ENCODE data around the gene LSM3. TPM values are rescaled to one million over a fixed set of nuclear protein-coding genes. Genes with fewer than 3 reads are reported as not detected.

Gene LSM3
- total RNA-seq, 2 experiments from 2014 or later = 26.3 to 27.2 TPM

DNA sequence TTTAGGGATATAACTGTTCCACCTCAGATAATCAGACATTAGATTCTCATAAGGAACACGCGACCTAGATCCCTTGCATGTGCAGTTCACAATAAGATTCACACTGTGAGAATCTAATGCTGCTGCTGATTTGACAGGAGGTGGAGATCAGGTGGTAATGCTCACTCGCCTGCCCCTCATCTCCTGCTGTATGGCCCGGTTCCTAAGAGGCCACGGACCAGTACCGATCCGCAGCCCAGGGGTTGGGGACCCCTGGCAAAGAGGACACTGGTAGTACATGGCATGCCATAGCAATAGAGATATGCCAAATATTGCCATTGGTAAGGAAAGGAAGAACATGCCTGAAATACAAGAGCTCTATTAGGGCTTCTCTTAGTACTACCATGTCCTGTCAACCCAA lies 59.7 kb downstream of the LSM3 start:
- DNase-seq = no peak
- Mint-ChIP-seq H3K4me1 (peaks cover 4% of the 10 kb centered on the region), H3K9me3 (peaks cover 3% of the 10 kb centered on the region), H3K4me3 (no peak overlapping the region), H3K27ac (no peak overlapping the region), H3K36me3 (peaks cover 4% of the 10 kb centered on the region), H3K27me3 (peaks cover 13% of the 10 kb centered on the region)

DNA sequence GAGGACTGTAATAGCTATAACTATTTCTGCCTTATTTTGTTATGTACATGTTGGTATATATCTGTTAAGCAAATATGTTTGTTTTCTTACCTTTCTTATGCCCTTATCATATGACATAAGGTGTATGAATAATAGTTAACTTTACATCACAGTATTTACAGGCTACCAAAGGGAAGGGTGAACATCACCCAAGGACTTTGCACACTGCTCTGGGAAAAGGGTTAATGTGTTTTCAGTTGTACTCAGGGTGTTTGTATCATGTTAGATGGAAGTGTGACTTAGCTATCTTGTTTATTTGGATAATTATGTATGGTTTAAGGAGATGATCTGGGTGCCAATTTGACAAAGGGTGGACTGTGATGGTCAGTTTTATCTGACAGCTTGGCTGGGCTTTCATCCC lies 60.3 kb downstream of the LSM3 start:
- H3K36me3 Mint-ChIP-seq = no peaks in the 10 kb centered on the region
- peaks cover 4% of the 10 kb centered on the region for H3K4me1 Mint-ChIP-seq
- no peak overlapping the region for H3K4me3 Mint-ChIP-seq
- no peaks in the 10 kb centered on the region for H3K9me3 Mint-ChIP-seq
- no peak overlapping the region for H3K27ac Mint-ChIP-seq
- peaks cover 9% of the 10 kb centered on the region for H3K27me3 Mint-ChIP-seq
- no peak for DNase-seq

DNA sequence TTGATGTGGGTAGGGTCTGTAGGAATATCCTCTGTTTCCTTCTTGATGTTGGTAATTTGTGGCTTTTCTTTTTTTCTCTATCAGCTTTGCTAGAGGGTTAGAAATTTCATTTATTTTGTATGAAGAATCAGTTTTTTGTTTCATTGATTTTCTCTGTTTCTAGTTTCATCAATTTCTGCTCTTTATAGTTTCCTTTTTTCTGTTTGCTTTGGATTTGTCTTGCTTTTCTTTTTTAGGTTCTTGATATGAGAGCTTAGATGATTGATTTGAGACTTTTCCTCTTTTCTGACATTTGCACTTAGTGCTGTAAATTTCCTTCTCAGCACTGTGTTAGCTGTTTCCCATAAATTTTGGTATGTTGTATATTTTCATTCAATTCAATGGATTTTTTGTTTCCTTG lies 61.3 kb downstream of the LSM3 start:
- Mint-ChIP-seq H3K4me3 (no peak overlapping the region), H3K27ac (no peak overlapping the region), H3K4me1 (peaks cover 2% of the 10 kb centered on the region), H3K36me3 (no peaks in the 10 kb centered on the region), H3K9me3 (no peaks in the 10 kb centered on the region), H3K27me3 (peaks cover under 1% of the 10 kb centered on the region)
- no peak for DNase-seq

DNA sequence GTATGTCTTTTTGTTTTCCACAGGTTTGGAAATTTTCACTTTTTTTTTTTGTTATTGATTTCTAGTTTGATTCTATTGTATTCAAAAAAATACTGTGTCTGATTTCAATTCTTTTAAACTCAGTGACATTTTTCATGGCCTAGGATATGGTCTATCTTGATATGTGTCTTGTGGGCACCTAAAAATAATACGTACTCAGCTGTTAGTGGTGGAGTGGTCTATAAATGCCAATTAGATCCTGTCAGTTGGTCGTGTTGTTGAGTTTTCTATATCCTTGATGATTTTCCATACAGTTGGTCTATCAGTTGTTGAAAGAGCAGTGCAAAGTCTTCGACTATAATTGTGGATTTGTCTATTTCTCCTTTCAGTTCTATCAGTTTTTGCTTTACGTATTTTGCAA lies 61.7 kb downstream of the LSM3 start:
- Mint-ChIP-seq H3K36me3 (no peaks in the 10 kb centered on the region), H3K4me3 (no peak overlapping the region), H3K27ac (no peak overlapping the region), H3K9me3 (no peaks in the 10 kb centered on the region), H3K4me1 (no peaks in the 10 kb centered on the region), H3K27me3 (no peaks in the 10 kb centered on the region)
- no peak for DNase-seq

DNA sequence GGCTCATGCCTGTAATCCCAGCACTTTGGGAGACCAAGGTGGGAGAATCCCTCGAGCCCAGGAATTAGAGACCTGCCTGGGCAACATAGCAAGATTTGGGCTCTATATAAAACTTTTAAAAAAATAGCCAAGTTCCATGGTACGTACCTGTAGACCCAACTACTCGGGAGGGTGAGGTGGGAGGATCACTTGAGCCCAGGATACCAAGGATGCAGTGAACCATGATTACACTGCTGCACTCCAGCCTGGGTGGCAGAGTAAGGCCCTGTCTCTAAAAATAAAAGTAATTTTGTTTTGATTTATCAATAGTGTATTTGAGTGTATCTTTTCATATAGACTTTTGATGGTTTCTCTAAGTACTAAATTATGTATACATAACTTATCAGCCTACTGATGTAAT lies 63.1 kb downstream of the LSM3 start:
- DNase-seq = no peak
- Mint-ChIP-seq H3K27me3 (no peaks in the 10 kb centered on the region), H3K4me3 (no peak overlapping the region), H3K4me1 (no peaks in the 10 kb centered on the region), H3K27ac (no peak overlapping the region), H3K36me3 (no peaks in the 10 kb centered on the region), H3K9me3 (no peaks in the 10 kb centered on the region)

DNA sequence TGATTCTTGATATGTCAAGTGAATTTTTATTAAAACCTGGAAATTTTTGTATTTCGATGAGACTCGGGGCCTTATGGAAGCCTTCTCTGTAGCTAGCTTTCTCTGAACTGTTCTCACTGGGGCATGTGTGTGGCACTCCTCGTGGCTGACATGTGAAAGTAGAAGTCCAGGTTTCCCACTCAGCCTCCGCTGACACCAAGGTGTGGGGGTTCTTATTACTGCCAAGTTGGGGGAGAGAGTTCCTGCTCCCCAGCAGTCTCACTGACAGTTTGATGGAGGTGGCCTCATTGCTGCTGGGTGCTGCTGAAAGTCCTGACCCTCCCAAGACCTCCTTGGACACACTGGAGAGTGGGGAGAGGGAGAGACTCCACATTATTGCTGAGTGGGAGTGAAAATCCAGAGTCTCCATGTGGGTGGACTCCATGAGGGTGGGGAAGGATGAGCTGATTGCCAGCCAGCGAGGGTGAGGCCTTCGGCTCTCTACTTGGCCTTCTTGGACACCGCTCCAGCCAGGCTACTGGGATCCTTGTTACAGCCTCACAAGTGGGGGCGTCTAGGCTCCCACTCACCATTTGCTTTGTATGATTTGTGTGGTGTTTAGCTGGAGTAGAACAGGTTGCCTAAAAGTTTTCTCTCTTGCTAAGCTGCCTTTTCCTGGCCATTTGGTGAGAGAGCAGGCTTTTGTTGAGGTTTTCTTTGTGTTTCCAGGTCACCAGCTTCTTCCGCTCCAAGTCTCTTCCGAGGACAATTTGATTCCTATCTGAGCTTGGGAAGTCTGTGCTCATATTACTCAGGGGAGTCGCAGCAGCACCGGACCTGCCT lies 64.1 kb downstream of the LSM3 start:
- H3K4me3 Mint-ChIP-seq = no peak overlapping the region
- H3K36me3 Mint-ChIP-seq = no peaks in the 10 kb centered on the region
- no peaks in the 10 kb centered on the region for H3K4me1 Mint-ChIP-seq
- H3K27me3 Mint-ChIP-seq = no peaks in the 10 kb centered on the region
- no peak overlapping the region for H3K27ac Mint-ChIP-seq
- no peak for DNase-seq
- H3K9me3 Mint-ChIP-seq = no peaks in the 10 kb centered on the region

DNA sequence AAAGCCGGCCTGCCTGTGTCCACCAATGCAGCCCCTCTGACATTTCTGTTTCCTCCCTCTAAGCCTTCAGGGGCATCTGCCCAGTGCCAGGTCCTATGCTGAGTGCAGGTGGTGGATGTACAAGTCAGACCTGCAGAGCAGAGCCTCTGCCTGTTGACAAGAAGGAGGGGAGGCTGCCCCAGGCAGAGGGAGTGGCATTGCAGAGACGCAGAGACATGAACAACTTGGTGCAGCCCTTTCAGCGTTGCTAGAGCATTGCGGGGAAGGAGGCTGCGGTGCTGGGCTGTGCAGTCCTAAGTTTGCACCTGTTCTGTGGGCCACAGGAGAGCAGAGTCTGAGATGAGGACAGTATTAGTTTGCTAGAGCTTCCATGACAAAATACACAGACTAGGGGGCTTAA lies 65.2 kb downstream of the LSM3 start:
- Mint-ChIP-seq H3K4me1 (no peaks in the 10 kb centered on the region), H3K27me3 (no peaks in the 10 kb centered on the region), H3K27ac (no peak overlapping the region), H3K9me3 (no peaks in the 10 kb centered on the region), H3K4me3 (no peak overlapping the region), H3K36me3 (no peaks in the 10 kb centered on the region)
- DNase-seq = no peak

DNA sequence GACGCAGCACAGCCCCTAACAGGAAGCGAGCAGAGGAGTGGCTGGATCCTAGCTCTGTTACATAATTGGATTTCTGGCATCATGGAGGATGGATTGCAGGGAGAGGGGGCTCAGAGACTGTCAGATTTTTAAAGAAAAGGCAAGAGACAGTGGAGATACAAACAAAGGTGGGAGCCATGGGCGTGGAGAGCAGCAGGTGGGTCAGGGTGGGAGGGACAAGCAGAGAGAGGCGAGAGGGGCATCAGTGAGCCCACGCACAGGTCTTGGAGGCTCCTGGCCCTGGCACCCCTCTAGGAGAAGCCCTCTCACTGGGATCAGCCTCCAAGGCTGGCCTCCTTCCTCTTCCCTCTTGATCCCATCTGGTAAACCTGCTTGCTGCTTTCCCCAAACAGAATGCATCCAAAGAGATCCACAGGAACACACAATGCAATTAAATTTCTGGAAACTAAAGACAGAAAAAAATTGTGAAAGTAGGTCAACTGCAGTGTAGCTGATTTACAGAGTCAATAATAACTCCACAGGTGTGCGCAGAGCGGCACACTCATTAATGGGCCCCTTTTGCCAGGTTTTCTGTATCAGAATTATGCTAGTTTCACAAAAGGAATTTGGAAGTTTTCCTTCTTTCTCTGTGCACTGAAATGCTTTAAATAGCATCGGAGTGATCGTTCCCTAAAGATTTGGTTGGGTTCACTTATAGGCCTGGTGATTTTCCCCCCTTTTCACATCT lies 66.1 kb downstream of the LSM3 start:
- Mint-ChIP-seq H3K4me3 (no peak overlapping the region), H3K4me1 (no peaks in the 10 kb centered on the region), H3K9me3 (no peaks in the 10 kb centered on the region), H3K27me3 (no peaks in the 10 kb centered on the region), H3K27ac (no peak overlapping the region), H3K36me3 (no peaks in the 10 kb centered on the region)
- DNase-seq = no peak

DNA sequence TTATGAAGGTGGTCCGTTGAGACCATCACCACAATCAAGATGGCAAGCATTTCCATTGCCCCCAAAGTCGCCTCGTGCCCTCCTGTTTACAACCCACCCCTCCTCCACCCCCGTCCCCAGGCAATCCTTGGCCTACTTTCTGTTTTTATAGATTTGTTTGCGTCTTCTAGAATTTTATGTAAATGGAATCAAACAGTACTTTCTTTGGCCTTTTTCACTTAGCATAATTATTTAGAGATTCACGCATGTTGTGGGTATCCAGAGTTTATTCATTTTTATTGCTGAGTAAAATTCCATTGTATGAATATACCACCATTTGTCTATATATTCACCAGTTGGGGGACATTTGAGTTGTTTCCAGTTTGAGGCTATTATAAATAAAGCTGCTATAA lies 66.6 kb downstream of the LSM3 start:
- Mint-ChIP-seq H3K27ac (no peak overlapping the region), H3K4me1 (no peaks in the 10 kb centered on the region), H3K27me3 (no peaks in the 10 kb centered on the region), H3K4me3 (no peak overlapping the region), H3K9me3 (no peaks in the 10 kb centered on the region), H3K36me3 (no peaks in the 10 kb centered on the region)
- no peak for DNase-seq

DNA sequence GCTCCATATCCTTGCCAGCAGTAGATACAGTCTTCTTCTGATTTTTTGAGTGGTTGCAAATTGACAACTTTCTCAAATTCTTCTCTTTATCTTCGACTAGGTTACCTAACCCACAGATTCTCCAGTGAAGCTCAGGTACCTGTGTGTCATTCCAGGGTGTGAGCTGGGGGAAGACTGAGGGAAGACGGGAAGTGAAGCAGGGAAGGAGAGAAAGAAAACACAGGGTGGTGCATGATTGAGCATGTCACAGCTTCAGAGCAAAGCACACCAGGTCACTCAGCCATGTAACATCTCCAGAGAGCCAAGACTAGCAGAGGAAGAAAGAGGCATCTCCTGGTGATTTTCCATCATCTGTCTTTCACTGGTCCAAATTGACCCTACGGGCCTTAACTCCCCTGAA lies 67.2 kb downstream of the LSM3 start:
- no peak overlapping the region for H3K4me3 Mint-ChIP-seq
- no peaks in the 10 kb centered on the region for H3K4me1 Mint-ChIP-seq
- no peaks in the 10 kb centered on the region for H3K27me3 Mint-ChIP-seq
- no peak overlapping the region for H3K27ac Mint-ChIP-seq
- H3K36me3 Mint-ChIP-seq = no peaks in the 10 kb centered on the region
- DNase-seq = no peak
- no peaks in the 10 kb centered on the region for H3K9me3 Mint-ChIP-seq

DNA sequence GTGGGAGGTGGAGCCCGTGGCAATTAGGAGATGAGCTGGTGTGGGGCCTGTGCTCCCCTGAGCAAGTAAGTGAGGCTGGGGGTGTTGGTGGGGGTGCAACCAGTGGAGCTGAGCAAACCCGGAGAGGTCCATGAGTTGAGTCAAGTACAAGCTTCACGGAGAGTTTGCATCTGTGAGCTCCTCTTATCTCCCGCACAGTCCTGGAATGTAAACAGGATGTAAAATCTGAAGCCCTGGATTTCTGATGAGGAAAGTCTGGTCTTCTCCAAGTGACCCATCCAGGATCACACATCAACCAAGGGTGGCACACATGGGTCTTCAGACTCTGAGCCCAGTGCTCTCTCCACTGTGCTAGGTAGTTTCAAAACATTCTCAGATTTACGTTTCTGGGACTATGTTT lies 67.8 kb downstream of the LSM3 start:
- no peak for DNase-seq

DNA sequence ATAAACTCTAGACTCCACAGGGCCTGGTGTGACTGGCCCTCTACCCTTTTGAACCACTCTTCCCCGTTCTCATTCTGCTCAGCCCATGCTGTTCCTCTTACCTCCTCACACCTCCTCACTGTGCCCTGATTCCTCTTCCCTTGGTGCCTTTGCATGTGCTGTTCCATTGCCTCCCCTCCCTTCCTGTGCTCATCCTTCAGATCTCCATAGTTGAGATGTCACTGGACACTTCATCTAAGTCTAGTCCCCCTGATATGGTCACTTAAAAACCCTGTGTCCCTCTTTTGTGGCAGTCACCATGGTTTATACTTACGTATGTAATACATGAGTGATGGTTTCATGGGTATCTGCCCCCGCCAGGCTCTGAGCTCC lies 69.8 kb downstream of the LSM3 start:
- H3K4me1 Mint-ChIP-seq = no peaks in the 10 kb centered on the region
- H3K36me3 Mint-ChIP-seq = no peaks in the 10 kb centered on the region
- no peak for DNase-seq
- H3K4me3 Mint-ChIP-seq = no peak overlapping the region
- H3K9me3 Mint-ChIP-seq = no peaks in the 10 kb centered on the region
- no peaks in the 10 kb centered on the region for H3K27me3 Mint-ChIP-seq
- H3K27ac Mint-ChIP-seq = no peak overlapping the region

More for the DNA sequence above, 67.8 kb downstream of the LSM3 start:
- no peaks in the 10 kb centered on the region for H3K36me3 Mint-ChIP-seq
- H3K4me1 Mint-ChIP-seq = no peaks in the 10 kb centered on the region
- H3K27me3 Mint-ChIP-seq = no peaks in the 10 kb centered on the region
- no peaks in the 10 kb centered on the region for H3K9me3 Mint-ChIP-seq
- H3K4me3 Mint-ChIP-seq = no peak overlapping the region
- H3K27ac Mint-ChIP-seq = no peak overlapping the region

DNA sequence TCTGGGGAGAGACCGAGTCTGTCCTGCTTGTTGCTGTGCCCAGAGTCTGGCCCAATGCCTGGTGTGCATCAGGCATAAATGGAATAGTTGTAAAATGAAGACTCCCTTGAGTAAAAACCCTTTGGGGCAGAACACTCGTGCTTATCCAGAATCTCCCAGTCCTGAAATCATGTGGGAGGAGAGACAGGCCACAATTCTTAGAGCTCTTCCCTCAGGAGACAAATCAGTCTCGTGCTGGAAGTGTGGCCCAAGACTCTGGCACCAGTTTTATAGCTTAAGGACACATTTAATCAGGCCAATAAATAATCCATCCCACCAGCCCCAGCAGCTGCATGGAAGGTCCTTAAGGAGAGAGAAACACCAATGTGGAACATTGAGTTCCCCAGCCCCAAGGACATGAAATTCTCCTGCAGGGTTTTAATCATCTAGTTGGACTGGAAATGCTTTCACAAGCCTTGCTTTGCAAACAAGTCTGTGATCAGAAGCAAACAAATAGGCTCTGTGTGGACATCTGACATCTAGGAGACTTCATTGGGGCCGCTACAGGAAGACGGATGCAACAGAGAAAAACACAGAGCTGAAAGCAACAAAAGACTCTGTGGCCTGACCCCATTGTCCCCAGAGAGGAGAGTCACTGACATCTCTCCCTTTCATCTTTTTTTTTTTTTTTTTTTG lies 70.4 kb downstream of the LSM3 start:
- Mint-ChIP-seq H3K36me3 (no peaks in the 10 kb centered on the region), H3K4me3 (no peak overlapping the region), H3K9me3 (no peaks in the 10 kb centered on the region), H3K4me1 (no peaks in the 10 kb centered on the region), H3K27me3 (no peaks in the 10 kb centered on the region), H3K27ac (no peak overlapping the region)
- DNase-seq = no peak

All from activated naive CD8-positive, alpha-beta T cell treated with anti-CD3 and anti-CD28 coated beads for 36 hours (primary cell).